NT2/D1 (cell line): ENCODE measurements around the gene FBXO8.

ENCODE experiments used
- YY1 ChIP-seq: IDR thresholded peaks from 2 replicates; pipeline ENCODE4 v1.6.1; 2011; ENCODE audit not compliant: insufficient read length, insufficient read depth
- ZNF274 ChIP-seq: IDR thresholded peaks from 2 replicates; pipeline ENCODE4 v1.6.1; 2011; ENCODE audit warnings: mild to moderate bottlenecking, low read depth, low read length

GRCh38 chr4:174225349-174226049 lies 58.0 kb downstream of the FBXO8 start:
- TF ChIP-seq ZNF274 (no peak), YY1 (no peak)
